HG02840 (cell line): ENCODE data around the gene HNRNPR.
"Not testable (repeated sequence)": the region's sequence is repeated elsewhere in the genome, so short reads cannot be mapped to it uniquely, and the experiment has no call there.

Source experiments
- ATAC-seq: cut with Tn5 transposase; IDR thresholded peaks from one replicate; pipeline ENCODE4 v1.9.1; 2021; ENCODE audit warnings: mild to moderate bottlenecking, moderate library complexity, moderate number of reproducible peaks; ENCODE audit not compliant: unreplicated experiment, low FRiP score

The HNRNPR gene

GRCh38 chr1:23337869-23338268 lies 6.2 kb downstream of the HNRNPR start:
- no peak for ATAC-seq

- no peak for ATAC-seq
Observed at GRCh38 chr1:23331713-23332112, 12.4 kb downstream of the HNRNPR start.

GRCh38 chr1:23330846-23331245 lies 13.2 kb downstream of the HNRNPR start:
- no peak for ATAC-seq

- ATAC-seq: no peak
Observed at GRCh38 chr1:23325393-23325792, 18.7 kb downstream of the HNRNPR start.

GRCh38 chr1:23322770-23323169 lies 21.3 kb downstream of the HNRNPR start:
- no peak for ATAC-seq

GRCh38 chr1:23310280-23310679 lies 33.8 kb downstream of the HNRNPR start:
- ATAC-seq: not testable (repeated sequence)

- no peak for ATAC-seq
Observed at GRCh38 chr1:23304140-23304620, 39.9 kb downstream of the HNRNPR start.

- ATAC-seq: no peak
Observed at GRCh38 chr1:23303524-23303923, 40.6 kb downstream of the HNRNPR start.

- ATAC-seq: no peak
Observed at GRCh38 chr1:23296931-23297330, 47.2 kb downstream of the HNRNPR start.

GRCh38 chr1:23291706-23292105 lies 52.4 kb downstream of the HNRNPR start:
- no peak for ATAC-seq

GRCh38 chr1:23290836-23291565 lies 53.1 kb downstream of the HNRNPR start:
- no peak for ATAC-seq

GRCh38 chr1:23288671-23289070 lies 55.4 kb downstream of the HNRNPR start:
- no peak for ATAC-seq

- ATAC-seq: no peak
Observed at GRCh38 chr1:23288201-23288600, 55.9 kb downstream of the HNRNPR start.

GRCh38 chr1:23286401-23286800 lies 57.7 kb downstream of the HNRNPR start:
- ATAC-seq: no peak

- no peak for ATAC-seq
Observed at GRCh38 chr1:23283667-23284602, 60.1 kb downstream of the HNRNPR start.

GRCh38 chr1:23282957-23283356 lies 61.1 kb downstream of the HNRNPR start:
- ATAC-seq: no peak

- no peak for ATAC-seq
Observed at GRCh38 chr1:23278717-23279116, 65.4 kb downstream of the HNRNPR start.

GRCh38 chr1:23276531-23276930 lies 67.6 kb downstream of the HNRNPR start:
- ATAC-seq: no peak

GRCh38 chr1:23274134-23274505 lies 70.0 kb downstream of the HNRNPR start:
- no peak for ATAC-seq

- ATAC-seq: no peak
Observed at GRCh38 chr1:23273450-23274133, 70.5 kb downstream of the HNRNPR start.

GRCh38 chr1:23263380-23263887 lies 80.7 kb downstream of the HNRNPR start:
- ATAC-seq: no peak
